Measurements from ENCODE around the gene CIB4.

GRCh38 chr2:26632624-26633185 is 8.5 kb downstream of the CIB4 start:
- TF ChIP-seq POLR2A (IDR thresholded peaks at IDR 0.05; ENCODE audit: low read length), result no peak
- no peak for TF ChIP-seq GATA1 (IDR thresholded peaks at IDR 0.05; ENCODE audit: low read depth, low read length)
